ENCODE data around the gene PLXNA4.

GRCh38 chr7:132397070-132397469, 179.2 kb downstream of the PLXNA4 start:
- no peak for TF ChIP-seq POLR2A (IDR thresholded peaks at IDR 0.05)
- TF ChIP-seq CTCF (IDR thresholded peaks at IDR 0.05) = no peak
